SKM-1 treated with dmso at 0.1 percent for 144 hours (cell line): ENCODE measurements around the gene GLTP.
"Not testable (repeated sequence)": the region's sequence is repeated elsewhere in the genome, so short reads cannot be mapped to it uniquely, and the experiment has no call there.

Experiments
- DNase-seq: peaks from one replicate; lab custom pipeline; 2025; ENCODE audit not compliant: unreplicated experiment; lab: John Stamatoyannopoulos, UW

GLTP gene

DNA sequence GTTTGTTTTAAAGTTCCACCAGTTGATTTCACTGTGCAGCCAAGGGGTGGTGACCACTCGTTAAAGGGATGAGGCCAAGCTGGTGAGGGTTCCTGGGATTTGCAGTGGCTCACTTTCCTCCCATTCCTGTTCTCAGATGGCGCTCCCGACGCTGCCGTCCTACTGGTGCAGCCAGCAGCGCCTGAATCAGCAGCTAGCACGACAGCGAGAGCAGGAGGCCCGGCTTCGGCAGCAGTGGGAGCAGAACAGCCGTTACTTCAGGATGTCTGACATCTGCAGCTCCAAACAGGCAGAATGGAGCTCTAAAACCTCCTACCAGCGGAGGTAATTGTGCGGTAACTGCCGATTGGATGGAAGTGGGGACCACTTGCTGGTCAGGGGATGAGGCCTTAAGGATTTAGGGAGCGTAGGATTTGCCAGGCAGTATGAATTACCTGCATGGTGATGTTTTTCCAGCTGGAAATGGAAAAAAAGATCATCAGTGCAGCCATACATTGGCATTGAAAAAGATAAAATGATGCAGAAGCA, 22.6 kb upstream of the GLTP start:
- DNase-seq: no peak

DNA sequence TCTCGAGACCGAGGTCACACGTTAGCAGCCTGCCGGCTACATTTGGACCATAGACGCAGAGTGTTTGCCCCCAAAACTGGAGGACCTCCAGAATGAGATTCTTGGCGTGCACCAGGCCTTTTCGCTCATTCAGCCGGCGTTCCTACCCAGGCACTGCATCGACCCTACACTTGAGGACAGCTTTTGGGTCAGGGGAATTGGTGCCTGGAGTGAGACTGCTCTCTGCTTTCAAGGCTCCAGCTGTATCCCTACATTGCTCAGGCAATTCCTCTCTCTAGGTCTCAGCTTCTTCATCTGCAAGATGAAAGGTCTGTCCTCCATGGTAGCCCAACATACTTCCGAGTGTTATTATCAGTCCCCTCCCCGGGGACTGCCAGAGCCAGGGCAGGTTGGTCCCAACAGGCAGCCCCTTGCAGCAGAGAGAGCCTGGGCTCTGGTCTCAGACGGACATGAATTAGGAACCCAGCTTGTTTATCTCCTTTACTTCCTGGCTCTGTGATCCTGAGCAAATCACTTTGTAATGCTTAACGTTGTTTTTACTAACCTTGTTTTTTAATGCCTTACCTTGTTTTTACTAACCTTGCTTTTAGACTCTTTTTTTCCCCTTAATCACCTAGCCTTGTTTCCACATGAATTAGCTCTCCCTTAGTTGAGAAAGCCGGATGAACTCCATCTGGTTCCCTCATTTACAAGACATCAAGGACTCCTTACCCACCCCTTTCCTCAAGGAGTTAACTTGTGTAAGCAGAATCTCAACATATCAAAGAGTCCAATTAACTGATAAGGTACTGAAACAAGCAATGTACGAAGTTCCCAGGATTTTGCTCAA, 20.6 kb upstream of the GLTP start:
- no peak for DNase-seq

DNA sequence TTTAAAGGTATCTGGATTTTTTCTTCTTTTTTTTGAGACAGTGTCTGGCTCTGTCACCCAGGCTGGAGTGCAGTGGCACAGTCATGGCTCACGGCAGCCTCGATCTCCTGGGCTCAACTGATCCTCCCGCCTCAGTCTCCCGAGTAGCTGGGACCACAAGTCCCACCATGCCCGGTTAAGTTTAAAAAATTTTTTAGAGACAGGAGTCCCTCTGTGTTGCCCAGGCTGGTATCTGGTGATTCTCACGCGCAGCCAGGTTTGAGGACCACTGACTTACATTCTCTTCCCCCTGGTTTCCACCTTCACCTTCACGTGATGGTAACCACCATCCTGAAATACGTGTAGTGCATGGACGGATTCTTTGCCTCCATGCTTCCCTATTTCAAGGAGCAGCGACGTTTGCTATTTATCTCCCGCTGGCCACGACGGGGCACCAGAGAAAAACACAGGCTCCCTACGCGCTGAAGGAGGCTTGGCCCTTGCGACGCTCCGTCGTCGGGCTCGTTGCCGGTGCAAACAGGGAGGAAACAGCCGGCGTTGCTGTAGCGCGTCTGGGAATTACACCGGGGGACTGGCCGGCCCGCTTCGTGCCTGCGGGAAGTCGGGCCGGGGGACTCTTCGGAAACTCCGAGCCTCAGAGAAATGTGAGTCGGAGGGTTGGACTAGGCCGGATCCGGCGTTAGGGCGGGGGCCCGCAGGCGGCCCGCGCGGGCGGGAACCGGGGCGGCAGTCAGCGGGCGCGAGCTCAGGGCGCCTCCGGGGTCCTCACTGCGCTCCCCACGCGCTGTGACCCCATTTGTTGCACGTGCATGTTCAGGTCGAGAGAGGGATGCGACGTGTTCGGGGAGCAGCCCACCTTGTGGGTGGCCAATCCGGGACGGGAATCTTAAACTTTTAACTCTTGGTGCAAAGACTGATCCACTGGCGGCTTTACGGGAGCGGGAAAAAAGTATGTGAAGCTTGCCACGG, 19.7 kb upstream of the GLTP start, which contains the start of gene TCHP:
TSS of gene TCHP (plus strand) at position 492 of the 969 bp plus-strand sequence. CDS start 2,753 bp downstream, outside the sequence.
- peak; percentile 66 for DNase-seq

DNA sequence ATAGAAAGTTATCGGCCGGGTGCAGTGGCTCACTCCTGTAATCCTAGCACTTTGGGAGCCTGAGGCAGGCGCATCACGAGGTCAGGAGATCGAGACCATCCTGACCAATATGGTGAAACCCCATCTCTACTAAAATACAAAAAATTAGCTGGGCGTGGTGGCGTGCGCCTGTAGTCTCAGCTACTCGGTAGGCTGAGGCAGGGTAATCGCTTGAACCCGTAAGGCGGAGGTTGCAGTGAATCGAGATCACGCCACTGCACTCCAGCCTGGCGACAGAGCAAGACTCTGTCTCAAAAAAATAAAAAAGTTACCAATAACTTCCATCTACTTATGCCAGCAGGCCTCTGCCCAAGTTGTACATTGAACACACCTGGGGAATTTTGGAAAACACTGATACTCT, 19.0 kb upstream of the GLTP start:
- not testable (repeated sequence) for DNase-seq

DNA sequence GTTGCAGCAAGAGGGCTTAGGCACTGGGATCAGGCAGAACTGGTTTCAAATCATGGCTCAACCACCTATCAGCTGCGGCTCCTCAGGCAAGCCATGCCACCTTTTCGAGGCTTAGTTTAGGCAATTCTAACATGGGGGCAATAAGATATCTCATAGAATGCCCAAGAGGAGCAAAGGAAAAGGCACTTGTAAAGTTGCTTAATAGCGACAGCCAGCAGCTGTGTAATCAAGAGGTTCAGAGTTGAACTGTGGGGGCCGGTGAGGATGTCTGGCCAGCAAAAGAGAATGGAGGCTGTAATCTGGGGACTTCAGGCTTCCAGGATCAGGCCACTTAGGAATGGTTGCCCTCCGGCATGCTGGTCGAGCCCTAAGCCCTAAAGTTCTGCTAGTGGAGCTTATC, 16.7 kb upstream of the GLTP start:
- DNase-seq: no peak

GRCh38 chr12:109896188-109896587, 15.8 kb upstream of the GLTP start:
- no peak for DNase-seq

- DNase-seq: no peak
These were observed 14.6 kb upstream of the GLTP start for GRCh38 chr12:109894939-109895338.

DNA sequence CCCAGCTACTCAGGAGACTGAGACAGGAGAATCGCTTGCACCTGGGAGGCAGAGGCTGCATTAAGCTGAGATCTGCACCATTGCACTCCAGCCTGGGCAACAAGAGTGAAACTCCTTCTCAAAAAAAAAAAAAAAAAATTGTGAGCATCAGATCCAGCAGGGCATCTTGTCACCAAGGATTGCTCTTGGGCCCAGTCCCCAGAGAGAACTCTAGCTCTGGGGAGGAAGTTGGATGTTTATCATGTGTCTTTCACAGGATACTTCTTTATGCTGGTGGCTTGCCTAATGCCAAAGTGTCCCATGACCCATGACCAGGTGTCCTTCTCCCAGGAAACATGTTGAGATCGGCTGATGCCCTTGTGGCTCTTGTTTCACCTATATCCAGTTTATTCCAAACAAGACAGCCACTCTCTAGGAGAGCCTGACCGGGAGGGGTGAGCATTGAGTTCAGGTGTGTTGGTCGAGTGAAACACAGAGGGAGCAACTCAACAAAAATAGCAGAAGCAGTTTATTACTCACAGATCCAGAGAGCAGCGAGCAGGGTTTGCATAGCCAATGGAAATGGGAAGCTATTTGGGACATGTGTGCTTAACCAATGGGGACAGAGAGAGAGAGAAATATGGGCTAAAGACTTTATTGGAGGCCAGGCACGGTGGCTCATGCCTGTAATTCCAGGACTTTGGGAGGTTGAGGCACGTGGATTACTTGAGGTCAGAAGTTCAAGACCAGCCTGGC, 13.1 kb upstream of the GLTP start:
- DNase-seq: no peak

DNA sequence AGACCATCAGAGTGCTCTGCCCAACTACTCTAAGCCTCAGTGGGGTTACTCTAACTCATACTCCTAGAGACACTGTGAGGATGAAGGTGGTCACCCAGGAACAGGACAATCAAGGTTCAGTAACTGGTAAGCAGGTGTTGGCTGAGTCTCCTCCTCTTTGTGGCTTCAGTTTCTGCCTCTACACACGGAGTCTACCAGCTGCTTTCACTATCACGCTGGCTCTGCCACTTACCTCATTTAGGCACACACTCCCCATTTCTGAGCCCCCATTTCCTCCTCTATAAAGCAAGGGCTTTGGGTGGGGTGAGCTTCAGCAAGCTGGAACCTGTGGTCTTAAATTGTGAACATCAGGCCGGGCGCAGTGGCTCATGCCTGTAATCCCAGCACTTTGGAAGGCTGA, 12.4 kb upstream of the GLTP start:
- DNase-seq: no peak

GRCh38 chr12:109892165-109892715, 11.9 kb upstream of the GLTP start:
- DNase-seq: no peak

DNA sequence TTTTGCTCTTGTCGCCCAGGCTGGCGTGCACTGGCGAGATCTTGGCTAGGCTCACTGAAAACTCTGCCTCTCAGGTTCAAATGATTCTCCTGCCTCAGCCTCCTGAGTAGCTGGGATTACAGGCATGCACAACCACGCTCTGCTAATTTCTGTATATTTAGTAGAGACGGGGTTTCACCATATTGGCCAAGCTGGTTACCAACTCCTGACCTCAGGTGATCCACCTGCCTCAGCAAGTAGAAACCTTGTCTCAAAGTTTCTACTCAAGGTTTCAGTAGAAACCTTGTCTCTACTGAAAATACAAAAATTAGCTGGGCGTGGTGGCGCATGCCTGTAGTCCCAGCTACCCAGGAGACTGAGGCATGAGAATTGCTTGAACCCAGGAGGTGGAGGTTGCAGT, 11.4 kb upstream of the GLTP start:
- not testable (repeated sequence) for DNase-seq

- no peak for DNase-seq
These were observed 10.4 kb upstream of the GLTP start for GRCh38 chr12:109890620-109891170.

DNA sequence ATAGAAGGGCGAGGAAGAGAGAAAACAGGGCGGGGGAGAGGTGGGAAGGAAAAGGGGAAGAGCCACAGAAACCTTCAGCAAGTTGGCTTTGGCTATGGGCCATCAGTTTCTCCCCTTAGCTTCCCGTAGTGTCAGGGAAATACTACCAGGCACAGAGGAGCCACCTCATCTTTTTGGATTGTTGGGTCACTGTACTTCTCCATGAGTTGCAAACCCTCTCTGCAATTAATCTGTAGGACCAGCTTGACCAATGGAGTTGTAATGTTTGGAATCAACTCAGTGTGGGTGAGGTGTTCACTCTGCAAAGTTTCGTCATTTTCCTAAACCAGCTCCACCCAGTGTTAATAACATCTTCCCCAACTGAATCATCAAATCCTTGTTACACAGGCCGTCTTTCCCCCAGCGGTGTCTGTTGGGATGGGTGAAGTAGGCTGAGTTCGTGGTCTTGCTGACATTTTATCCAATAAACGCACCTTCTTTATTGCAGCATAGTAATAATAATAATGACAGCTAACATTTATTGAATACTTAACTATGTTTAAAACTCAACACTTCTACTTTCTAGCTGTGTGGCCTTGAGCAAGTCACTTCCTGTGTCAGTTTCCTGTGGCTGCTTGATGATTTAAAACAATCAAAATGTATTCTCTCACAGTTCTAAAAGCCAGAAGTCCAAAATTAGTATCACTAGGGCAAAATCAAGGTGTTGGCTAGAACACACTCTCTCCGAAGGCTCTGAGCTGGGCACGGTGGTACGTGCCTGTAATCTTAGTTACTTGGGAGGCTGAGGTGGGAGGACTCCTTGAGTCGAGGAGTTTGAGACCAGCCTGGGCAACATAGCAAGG, 8.1 kb upstream of the GLTP start:
- peak; percentile 75 for DNase-seq

DNA sequence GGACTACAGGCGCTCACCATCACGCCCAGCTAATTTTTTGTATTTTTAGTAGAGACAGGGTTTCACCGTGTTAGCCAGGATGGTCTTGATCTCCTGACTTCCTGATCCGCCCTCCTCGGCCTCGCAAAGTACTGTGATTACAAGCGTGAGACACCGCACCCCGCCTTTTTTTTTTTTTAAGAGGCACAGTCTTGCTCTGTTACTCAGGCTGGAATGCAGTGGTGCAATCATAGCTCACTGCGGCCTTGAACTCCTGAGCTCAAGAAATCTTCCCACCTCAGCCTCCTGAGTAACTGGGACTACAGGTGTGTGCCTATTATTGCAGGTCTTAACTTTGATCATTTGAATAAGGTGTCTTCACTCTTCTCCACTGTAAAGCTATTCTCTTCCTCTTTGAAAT, 5.3 kb upstream of the GLTP start:
- no peak for DNase-seq

DNA sequence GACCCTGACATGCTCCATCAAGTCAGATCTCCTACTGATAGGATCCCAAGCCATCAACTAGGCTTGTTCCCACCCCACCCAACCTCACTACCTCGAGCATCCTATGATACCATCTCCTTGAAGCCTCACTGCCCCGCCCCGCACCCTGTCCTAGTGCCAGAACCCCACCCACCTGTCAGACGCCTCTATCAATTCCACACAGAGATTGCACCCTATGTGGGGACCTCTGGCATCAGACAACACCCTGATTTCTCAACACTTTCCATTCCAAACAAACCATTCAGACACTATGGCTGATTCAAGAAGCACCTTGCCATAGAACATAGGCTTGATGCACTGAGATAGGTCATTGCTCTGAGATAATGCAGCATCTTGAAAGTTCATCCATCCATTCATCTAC, 3.1 kb upstream of the GLTP start:
- no peak for DNase-seq

GRCh38 chr12:109881752-109882151, 1.4 kb upstream of the GLTP start:
- no peak for DNase-seq

DNA sequence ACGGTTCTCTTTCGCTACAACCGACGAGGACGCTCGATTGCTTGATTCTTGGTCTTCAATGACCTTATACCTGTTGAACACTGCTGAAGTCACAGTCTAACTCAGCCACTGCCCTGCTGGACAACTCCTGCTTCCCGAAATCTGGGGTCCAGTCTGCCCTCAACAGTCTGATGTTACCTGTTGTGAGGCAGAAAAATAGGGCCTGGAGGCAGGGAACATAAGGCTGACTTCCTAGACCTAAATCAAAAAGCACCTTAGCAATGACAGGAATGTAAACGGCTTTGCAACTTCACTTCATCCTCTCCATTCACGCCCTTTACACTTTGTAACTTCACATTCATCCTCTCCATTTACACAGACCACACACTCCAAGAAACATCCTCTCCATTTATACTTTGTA, 597 bp upstream of the GLTP start:
- DNase-seq: no peak

- no peak for DNase-seq
These were observed 844 bp downstream of the GLTP start for GRCh38 chr12:109879351-109880042.

- no peak for DNase-seq
These were observed 1.6 kb downstream of the GLTP start for GRCh38 chr12:109878749-109879148.
